GM12878 (cell line): ENCODE results near the gene PTGIS.

Source experiments
- CREB1 ChIP-seq: IDR thresholded peaks from 2 replicates; pipeline ENCODE4 v1.6.1; 2012; ENCODE audit warnings: low read depth, mild to moderate bottlenecking, inconsistent platforms
- CTCF ChIP-seq, 3 experiments: IDR thresholded peaks in 2 of 3; conservative IDR thresholded peaks in 1 of 3; 2 replicates each; pipeline ENCODE4 v1.5.1; 2011; ENCODE audit warnings: low read depth in 3 of 3, low read length in 3 of 3, mild to moderate bottlenecking in 3 of 3, control low read depth in 2 of 3, moderate library complexity in 2 of 3, inconsistent platforms in 1 of 3, mixed read lengths in 1 of 3; ENCODE audit not compliant: control insufficient read depth in 2 of 3, insufficient read depth in 1 of 3; ENCODE audit errors: extremely low read depth in 1 of 3
- EP300 ChIP-seq, 2 experiments: fragments of 150-350 bp in 1 of 2; IDR thresholded peaks; 2 replicates each; pipeline ENCODE4 v1.6.1; 2011 to 2012; ENCODE audit warnings: low read depth in 2 of 2, low read length in 2 of 2, borderline replicate concordance in 1 of 2, improper control_type of control experiment in 1 of 2, inconsistent platforms in 1 of 2; ENCODE audit not compliant: control insufficient read depth in 1 of 2
- ETV6 ChIP-seq, 2 experiments: fragments of 450-650 bp in 1 of 2; IDR thresholded peaks in 1 of 2; conservative IDR thresholded peaks in 1 of 2; 2 replicates each; pipeline ENCODE4 v1.6.1; 2014; ENCODE audit warnings: antibody characterized with exemption in 1 of 2, borderline replicate concordance in 1 of 2, low read depth in 1 of 2, mild to moderate bottlenecking in 1 of 2, moderate library complexity in 1 of 2
- HCFC1 ChIP-seq: fragments of 150-350 bp; IDR thresholded peaks from 2 replicates; pipeline ENCODE4 v1.6.1; 2014; ENCODE audit warnings: low read length
- IKZF1 ChIP-seq: fragments of 450-650 bp; conservative IDR thresholded peaks from 2 replicates; pipeline ENCODE4 v1.6.1; 2017; ENCODE audit warnings: antibody characterized with exemption, mild to moderate bottlenecking
- POLR2A ChIP-seq: IDR thresholded peaks from 2 replicates; pipeline ENCODE4 v1.6.1; 2011; ENCODE audit warnings: low read depth, mild to moderate bottlenecking, low read length
- RCOR1 ChIP-seq: conservative IDR thresholded peaks from 2 replicates; pipeline ENCODE4 v1.6.1; 2012; ENCODE audit warnings: low read depth, low read length, improper control_type of control experiment
- REST ChIP-seq: IDR thresholded peaks from 2 replicates; pipeline ENCODE4 v1.6.1; 2012; ENCODE audit warnings: mild to moderate bottlenecking, low read depth, low read length
- SMC3 ChIP-seq: IDR thresholded peaks from 2 replicates; pipeline ENCODE4 v1.6.1; 2011; ENCODE audit warnings: low read length, improper control_type of control experiment, borderline replicate concordance
- ZBED1 ChIP-seq: IDR thresholded peaks from 2 replicates; pipeline ENCODE4 v1.6.1; 2016; ENCODE audit warnings: borderline replicate concordance
- ZNF384 ChIP-seq: IDR thresholded peaks from 2 replicates; pipeline ENCODE4 v1.6.1; 2012; ENCODE audit warnings: low read depth, mild to moderate bottlenecking, low read length, improper control_type of control experiment, borderline replicate concordance

- TF ChIP-seq CTCF (IDR thresholded peaks at IDR 0.05 in 2 of 3, conservative IDR thresholded peaks at IDR 0.05 in 1 of 3; ENCODE audit: control insufficient read depth in 2 of 3, extremely low read depth in 1 of 3, insufficient read depth in 1 of 3, low read depth in 3 of 3, low read length in 3 of 3) = no peak
- no peak for TF ChIP-seq HCFC1
- no peak for TF ChIP-seq ETV6 (conservative IDR thresholded peaks at IDR 0.05 in 1 of 2, IDR thresholded peaks at IDR 0.05 in 1 of 2; ENCODE audit: borderline replicate concordance in 1 of 2, low read depth in 1 of 2)
- TF ChIP-seq REST = no peak
- TF ChIP-seq ZBED1 = no peak
- no peak for TF ChIP-seq EP300 (IDR thresholded peaks at IDR 0.05; ENCODE audit: borderline replicate concordance in 1 of 2, control insufficient read depth in 1 of 2, low read depth in 2 of 2, low read length in 2 of 2)
- no peak for TF ChIP-seq POLR2A
- no peak for TF ChIP-seq RCOR1
- no peak for TF ChIP-seq CREB1
- TF ChIP-seq IKZF1 = no peak
- TF ChIP-seq SMC3 = no peak
- TF ChIP-seq ZNF384 = no peak
These were observed 13.5 kb upstream of the PTGIS start for GRCh38 chr20:49581482-49581881.
